ENCODE results near the gene NTS. TPM values are rescaled to one million over a fixed set of nuclear protein-coding genes. Genes with fewer than 3 reads are reported as not detected.
A peak's percentile ranks its signal among the peaks of the same experiment; 100 is the strongest.

NTS gene
- total and polyA plus RNA-seq, 2 experiments from 2014 or later, result 17.1 to 30.8 TPM

DNA sequence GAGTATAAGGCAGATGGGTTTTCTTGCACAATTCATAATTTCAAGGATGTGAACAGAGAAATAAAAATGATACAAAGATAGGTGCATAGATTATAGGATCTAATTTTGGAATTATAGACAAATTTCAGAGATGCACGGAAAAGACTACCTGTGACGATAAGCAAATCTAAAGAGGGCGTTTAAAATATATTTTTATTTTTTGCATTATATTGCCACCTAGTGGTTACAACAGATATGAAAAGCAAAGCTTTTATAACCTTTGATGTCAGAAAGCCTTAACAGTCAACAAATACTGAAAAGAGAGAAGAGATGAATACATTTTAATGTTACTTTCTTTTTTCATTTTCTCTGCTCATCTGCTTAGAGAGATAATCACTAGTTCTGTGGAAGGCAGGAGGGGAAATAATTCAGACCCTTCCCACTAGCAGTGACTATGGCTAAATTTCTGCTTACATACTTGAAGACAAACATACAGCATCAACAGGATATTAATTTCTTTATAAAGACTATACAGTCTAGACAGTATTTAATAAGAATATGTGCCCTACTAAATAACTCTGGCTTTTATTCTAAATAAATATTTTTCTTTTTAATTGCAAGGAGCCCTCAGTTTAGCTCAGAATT is 46.3 kb downstream of the NTS start (continued):
- TF ChIP-seq, protein P1, sequence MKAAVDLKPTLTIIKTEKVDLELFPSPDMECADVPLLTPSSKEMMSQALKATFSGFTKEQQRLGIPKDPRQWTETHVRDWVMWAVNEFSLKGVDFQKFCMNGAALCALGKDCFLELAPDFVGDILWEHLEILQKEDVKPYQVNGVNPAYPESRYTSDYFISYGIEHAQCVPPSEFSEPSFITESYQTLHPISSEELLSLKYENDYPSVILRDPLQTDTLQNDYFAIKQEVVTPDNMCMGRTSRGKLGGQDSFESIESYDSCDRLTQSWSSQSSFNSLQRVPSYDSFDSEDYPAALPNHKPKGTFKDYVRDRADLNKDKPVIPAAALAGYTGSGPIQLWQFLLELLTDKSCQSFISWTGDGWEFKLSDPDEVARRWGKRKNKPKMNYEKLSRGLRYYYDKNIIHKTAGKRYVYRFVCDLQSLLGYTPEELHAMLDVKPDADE (IDR thresholded peaks at IDR 0.05), result no peak

- peak; percentile 47 for DNase-seq (ENCODE audit: low spot score)
- Histone ChIP-seq H3K27me3 (ENCODE audit: insufficient read depth) (no peaks in the 10 kb centered on the region), H3K36me3 (ENCODE audit: insufficient read depth) (peaks cover 4% of the 10 kb centered on the region; the same call in 1 of the 2 replicates), H3K4me3 (no peak overlapping the region), H3K79me2 (replicated peaks; ENCODE audit: insufficient read depth) (no peaks in the 10 kb centered on the region), H3K9me2 (ENCODE audit: insufficient read depth) (no peaks in the 10 kb centered on the region), H3K27ac (ENCODE audit: low read depth) (no peak overlapping the region), H3F3A (replicated peaks; ENCODE audit: low read depth) (no peaks in the 10 kb centered on the region), H3K4me1 (ENCODE audit: insufficient read depth) (peaks cover 13% of the 10 kb centered on the region), H2AFZ (no peak overlapping the region), H4K20me1 (replicated peaks; ENCODE audit: insufficient read depth) (no peaks in the 10 kb centered on the region), H3K4me2 (no peak overlapping the region)
- Mint-ChIP-seq H3K4me1 (peaks cover 16% of the 10 kb centered on the region; the same call in 2 of the 3 replicates), H3K4me3 (no peak overlapping the region), H3K27ac (peak overlapping the region; percentile 89; the same call in 1 of the 2 replicates), H3K36me3 (ENCODE audit: low read depth) (peaks cover 44% of the 10 kb centered on the region), H3K27me3 (ENCODE audit: insufficient read depth, low read depth, poor library complexity) (no peaks in the 10 kb centered on the region), H3K9me3 (peaks cover 15% of the 10 kb centered on the region)
- TF ChIP-seq, protein P2, sequence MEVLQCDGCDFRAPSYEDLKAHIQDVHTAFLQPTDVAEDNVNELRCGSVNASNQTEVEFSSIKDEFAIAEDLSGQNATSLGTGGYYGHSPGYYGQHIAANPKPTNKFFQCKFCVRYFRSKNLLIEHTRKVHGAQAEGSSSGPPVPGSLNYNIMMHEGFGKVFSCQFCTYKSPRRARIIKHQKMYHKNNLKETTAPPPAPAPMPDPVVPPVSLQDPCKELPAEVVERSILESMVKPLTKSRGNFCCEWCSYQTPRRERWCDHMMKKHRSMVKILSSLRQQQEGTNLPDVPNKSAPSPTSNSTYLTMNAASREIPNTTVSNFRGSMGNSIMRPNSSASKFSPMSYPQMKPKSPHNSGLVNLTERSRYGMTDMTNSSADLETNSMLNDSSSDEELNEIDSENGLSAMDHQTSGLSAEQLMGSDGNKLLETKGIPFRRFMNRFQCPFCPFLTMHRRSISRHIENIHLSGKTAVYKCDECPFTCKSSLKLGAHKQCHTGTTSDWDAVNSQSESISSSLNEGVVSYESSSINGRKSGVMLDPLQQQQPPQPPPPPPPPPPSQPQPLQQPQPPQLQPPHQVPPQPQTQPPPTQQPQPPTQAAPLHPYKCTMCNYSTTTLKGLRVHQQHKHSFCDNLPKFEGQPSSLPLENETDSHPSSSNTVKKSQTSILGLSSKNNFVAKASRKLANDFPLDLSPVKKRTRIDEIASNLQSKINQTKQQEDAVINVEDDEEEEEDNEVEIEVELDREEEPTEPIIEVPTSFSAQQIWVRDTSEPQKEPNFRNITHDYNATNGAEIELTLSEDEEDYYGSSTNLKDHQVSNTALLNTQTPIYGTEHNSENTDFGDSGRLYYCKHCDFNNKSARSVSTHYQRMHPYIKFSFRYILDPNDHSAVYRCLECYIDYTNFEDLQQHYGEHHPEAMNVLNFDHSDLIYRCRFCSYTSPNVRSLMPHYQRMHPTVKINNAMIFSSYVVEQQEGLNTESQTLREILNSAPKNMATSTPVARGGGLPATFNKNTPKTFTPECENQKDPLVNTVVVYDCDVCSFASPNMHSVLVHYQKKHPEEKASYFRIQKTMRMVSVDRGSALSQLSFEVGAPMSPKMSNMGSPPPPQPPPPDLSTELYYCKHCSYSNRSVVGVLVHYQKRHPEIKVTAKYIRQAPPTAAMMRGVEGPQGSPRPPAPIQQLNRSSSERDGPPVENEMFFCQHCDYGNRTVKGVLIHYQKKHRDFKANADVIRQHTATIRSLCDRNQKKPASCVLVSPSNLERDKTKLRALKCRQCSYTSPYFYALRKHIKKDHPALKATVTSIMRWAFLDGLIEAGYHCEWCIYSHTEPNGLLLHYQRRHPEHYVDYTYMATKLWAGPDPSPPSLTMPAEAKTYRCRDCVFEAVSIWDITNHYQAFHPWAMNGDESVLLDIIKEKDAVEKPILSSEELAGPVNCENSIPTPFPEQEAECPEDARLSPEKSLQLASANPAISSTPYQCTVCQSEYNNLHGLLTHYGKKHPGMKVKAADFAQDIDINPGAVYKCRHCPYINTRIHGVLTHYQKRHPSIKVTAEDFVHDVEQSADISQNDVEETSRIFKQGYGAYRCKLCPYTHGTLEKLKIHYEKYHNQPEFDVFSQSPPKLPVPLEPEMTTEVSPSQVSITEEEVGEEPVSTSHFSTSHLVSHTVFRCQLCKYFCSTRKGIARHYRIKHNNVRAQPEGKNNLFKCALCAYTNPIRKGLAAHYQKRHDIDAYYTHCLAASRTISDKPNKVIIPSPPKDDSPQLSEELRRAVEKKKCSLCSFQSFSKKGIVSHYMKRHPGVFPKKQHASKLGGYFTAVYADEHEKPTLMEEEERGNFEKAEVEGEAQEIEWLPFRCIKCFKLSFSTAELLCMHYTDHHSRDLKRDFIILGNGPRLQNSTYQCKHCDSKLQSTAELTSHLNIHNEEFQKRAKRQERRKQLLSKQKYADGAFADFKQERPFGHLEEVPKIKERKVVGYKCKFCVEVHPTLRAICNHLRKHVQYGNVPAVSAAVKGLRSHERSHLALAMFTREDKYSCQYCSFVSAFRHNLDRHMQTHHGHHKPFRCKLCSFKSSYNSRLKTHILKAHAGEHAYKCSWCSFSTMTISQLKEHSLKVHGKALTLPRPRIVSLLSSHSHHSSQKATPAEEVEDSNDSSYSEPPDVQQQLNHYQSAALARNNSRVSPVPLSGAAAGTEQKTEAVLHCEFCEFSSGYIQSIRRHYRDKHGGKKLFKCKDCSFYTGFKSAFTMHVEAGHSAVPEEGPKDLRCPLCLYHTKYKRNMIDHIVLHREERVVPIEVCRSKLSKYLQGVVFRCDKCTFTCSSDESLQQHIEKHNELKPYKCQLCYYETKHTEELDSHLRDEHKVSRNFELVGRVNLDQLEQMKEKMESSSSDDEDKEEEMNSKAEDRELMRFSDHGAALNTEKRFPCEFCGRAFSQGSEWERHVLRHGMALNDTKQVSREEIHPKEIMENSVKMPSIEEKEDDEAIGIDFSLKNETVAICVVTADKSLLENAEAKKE (CRISPR knock-in tag; IDR thresholded peaks at IDR 0.05), result no peak
- TF ChIP-seq ZNF331 (CRISPR knock-in tag; IDR thresholded peaks at IDR 0.05; ENCODE audit: low read depth) (no peak), EZH2phosphoT487 (IDR thresholded peaks at IDR 0.05; ENCODE audit: unreplicated experiment) (no peak), JUNB (IDR thresholded peaks at IDR 0.05; ENCODE audit: unreplicated experiment) (no peak), EZH2 (IDR thresholded peaks at IDR 0.05; ENCODE audit: low read depth, unreplicated experiment) (no peak), STAT1 (IDR thresholded peaks at IDR 0.05; ENCODE audit: unreplicated experiment) (no peak), POLR2AphosphoS5 (IDR thresholded peaks at IDR 0.05; ENCODE audit: low read depth) (no peak)
- TF ChIP-seq, protein P3, sequence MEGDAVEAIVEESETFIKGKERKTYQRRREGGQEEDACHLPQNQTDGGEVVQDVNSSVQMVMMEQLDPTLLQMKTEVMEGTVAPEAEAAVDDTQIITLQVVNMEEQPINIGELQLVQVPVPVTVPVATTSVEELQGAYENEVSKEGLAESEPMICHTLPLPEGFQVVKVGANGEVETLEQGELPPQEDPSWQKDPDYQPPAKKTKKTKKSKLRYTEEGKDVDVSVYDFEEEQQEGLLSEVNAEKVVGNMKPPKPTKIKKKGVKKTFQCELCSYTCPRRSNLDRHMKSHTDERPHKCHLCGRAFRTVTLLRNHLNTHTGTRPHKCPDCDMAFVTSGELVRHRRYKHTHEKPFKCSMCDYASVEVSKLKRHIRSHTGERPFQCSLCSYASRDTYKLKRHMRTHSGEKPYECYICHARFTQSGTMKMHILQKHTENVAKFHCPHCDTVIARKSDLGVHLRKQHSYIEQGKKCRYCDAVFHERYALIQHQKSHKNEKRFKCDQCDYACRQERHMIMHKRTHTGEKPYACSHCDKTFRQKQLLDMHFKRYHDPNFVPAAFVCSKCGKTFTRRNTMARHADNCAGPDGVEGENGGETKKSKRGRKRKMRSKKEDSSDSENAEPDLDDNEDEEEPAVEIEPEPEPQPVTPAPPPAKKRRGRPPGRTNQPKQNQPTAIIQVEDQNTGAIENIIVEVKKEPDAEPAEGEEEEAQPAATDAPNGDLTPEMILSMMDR (conservative IDR thresholded peaks at IDR 0.05; ENCODE audit: low read depth in 2 of 2), result peak; percentile 59 to 95
- ATAC-seq, result no peak
Observed at GRCh38 chr12:85923767-85924331, 49.8 kb downstream of the NTS start.

Measured in GM23338 (cell line).